Cardiac muscle cell (in vitro differentiated cells and primary cell): Measurements from ENCODE around the gene PPFIBP2. TPM values are rescaled to one million over a fixed set of nuclear protein-coding genes. Genes with fewer than 3 reads are reported as not detected.

Experiments
- DNase-seq, 2 donors: peaks; one replicate each; pipeline versions ENCODE4 v3.0.0 to v3.0.0-alpha.2; 2010 to 2017; ENCODE audit warnings: low read depth in 1 of 2, low spot score in 1 of 2
- H3K27ac ChIP-seq: fragments of 200-600 bp; sonication (generic); 2 replicates; pipeline ENCODE4 v1.5.1; 2016
- H3K27me3 ChIP-seq: fragments of 200-600 bp; sonication (generic); 2 replicates; pipeline ENCODE4 v1.6.0; 2016; ENCODE audit warnings: control low read depth
- H3K36me3 ChIP-seq: fragments of 200-600 bp; sonication (generic); 2 replicates; pipeline ENCODE4 v1.5.1; 2016; ENCODE audit warnings: control low read depth
- H3K4me1 ChIP-seq: fragments of 200-600 bp; sonication (generic); 2 replicates; pipeline ENCODE4 v1.8.1; 2017; ENCODE audit warnings: low read depth, mild to moderate bottlenecking, mixed run types
- H3K4me3 ChIP-seq: fragments of 200-600 bp; sonication (generic); 2 replicates; pipeline ENCODE4 v1.5.1; 2016; ENCODE audit warnings: mild to moderate bottlenecking
- H3K9me3 ChIP-seq: fragments of 200-600 bp; sonication (generic); 2 replicates; pipeline ENCODE4 v1.5.1; 2017; ENCODE audit warnings: low read depth, mild to moderate bottlenecking, control low read depth
- polyA plus RNA-seq: library from polyadenylated mRNA; unstranded; fragments of >200 nt; fragmentation: Nextera tagmentation; extraction: Ambion mirVana; gene quantifications from 2 replicates; pipeline ENCODE4 v1.2.1, GENCODE V29; 2016
- total RNA-seq: library from RNA; depleted of rRNA; stranded (reverse); fragments of >200 nt; gene quantifications from 2 replicates; pipeline ENCODE4 v1.2.3, GENCODE V29; 2016
- TF ChIP-seq, protein P1 (sequence below): IDR thresholded peaks from 2 replicates; pipeline ENCODE4 v1.5.1; 2012; ENCODE audit warnings: low read depth, mild to moderate bottlenecking, low read length

Gene PPFIBP2
- total and polyA plus RNA-seq, 2 experiments from 2014 or later: 8.0 to 13.2 TPM

DNA sequence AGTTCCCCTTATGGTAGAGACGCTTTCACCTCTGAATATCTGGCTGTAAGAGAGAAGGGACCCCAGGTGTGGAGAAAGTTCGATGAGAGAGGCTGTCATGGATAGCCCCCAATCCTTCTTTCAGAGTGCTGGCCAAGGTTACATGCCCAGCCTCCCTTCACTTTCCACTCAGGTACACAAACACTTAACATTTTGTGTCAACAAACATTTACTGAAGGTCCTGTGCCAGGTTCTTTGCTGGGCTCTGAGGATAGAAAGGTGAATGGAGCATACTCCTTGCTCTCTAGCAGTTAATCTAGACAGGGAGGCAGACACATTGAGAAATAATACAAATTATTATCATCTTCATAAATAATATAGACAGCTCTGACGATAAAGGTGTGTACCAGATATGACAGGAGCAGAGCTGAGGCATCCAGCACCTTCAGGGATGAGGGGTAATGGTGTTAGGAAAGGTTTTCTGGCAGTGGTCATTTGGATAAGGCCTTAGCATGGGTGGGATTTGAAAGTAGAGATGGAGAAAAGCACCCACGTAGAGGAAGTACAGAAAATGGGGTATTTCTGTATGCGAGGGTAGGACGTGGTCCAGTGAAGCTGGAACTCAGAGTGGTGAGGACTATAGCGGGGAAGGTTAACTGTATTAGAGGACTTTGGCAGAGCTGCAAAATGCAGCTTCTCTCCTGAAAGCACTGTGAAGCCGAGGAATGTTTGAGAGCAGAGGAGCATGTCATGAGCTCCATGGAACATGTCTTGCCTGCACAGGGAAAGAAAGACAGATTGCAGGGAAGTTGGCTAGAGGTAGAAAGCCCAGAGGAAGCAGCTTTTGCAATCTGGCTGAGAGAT is 19.6 kb downstream of the PPFIBP2 start:
- no peak for DNase-seq
- TF ChIP-seq, protein P1, sequence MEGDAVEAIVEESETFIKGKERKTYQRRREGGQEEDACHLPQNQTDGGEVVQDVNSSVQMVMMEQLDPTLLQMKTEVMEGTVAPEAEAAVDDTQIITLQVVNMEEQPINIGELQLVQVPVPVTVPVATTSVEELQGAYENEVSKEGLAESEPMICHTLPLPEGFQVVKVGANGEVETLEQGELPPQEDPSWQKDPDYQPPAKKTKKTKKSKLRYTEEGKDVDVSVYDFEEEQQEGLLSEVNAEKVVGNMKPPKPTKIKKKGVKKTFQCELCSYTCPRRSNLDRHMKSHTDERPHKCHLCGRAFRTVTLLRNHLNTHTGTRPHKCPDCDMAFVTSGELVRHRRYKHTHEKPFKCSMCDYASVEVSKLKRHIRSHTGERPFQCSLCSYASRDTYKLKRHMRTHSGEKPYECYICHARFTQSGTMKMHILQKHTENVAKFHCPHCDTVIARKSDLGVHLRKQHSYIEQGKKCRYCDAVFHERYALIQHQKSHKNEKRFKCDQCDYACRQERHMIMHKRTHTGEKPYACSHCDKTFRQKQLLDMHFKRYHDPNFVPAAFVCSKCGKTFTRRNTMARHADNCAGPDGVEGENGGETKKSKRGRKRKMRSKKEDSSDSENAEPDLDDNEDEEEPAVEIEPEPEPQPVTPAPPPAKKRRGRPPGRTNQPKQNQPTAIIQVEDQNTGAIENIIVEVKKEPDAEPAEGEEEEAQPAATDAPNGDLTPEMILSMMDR: no peak
- Histone ChIP-seq H3K36me3 (no peaks in the 10 kb centered on the region), H3K27ac (no peak overlapping the region), H3K4me3 (no peak overlapping the region), H3K9me3 (no peaks in the 10 kb centered on the region), H3K4me1 (no peaks in the 10 kb centered on the region), H3K27me3 (no peaks in the 10 kb centered on the region)

DNA sequence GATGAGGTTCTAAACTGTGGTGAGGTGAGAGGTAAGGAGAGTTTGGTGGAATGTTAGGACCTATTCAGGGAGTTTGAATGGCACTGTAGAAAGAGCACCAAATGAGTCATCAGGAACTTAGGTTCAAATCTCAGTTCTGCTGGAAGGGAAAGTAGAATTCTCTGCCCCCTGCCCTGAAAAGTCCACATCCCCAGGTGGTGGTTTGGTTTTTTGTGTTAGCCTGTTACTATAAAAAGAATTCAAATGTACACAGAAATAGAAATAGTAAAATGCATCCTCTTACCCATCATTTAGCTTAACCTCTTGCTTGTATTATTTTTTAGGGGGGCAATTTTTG is 20.2 kb downstream of the PPFIBP2 start:
- no peaks in the 10 kb centered on the region for H3K9me3 ChIP-seq
- TF ChIP-seq, protein P1: no peak

DNA sequence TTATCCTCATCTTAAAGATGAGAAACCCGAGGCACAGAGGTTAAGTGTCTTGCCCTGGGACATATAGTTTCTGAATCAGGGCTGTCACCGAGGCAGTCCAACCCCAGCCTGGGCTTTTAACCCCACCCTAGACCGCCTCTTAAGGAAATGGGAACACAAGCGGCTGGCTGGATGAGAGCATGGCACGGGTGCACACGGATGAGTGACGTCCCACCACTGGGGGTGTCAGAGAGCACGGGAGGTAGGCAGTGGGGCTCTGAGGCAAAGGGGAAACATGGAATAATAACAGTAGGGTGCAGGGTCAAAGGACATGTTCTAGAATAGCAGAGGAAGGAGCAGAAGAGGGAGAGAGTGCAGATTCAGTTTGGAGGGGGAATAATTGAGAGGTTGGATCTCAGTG is 22.3 kb downstream of the PPFIBP2 start:
- Histone ChIP-seq H3K4me1 (no peaks in the 10 kb centered on the region), H3K9me3 (no peaks in the 10 kb centered on the region), H3K27ac (no peak overlapping the region), H3K27me3 (no peaks in the 10 kb centered on the region), H3K36me3 (no peaks in the 10 kb centered on the region), H3K4me3 (no peak overlapping the region)
- TF ChIP-seq, protein P1: no peak
- peak in 1 of 2 donors; percentile 28 for DNase-seq

More for the DNA sequence above, 20.2 kb downstream of the PPFIBP2 start:
- Histone ChIP-seq H3K27ac (no peak overlapping the region), H3K4me1 (no peaks in the 10 kb centered on the region), H3K27me3 (no peaks in the 10 kb centered on the region), H3K4me3 (no peak overlapping the region), H3K36me3 (no peaks in the 10 kb centered on the region)
- DNase-seq: no peak

DNA sequence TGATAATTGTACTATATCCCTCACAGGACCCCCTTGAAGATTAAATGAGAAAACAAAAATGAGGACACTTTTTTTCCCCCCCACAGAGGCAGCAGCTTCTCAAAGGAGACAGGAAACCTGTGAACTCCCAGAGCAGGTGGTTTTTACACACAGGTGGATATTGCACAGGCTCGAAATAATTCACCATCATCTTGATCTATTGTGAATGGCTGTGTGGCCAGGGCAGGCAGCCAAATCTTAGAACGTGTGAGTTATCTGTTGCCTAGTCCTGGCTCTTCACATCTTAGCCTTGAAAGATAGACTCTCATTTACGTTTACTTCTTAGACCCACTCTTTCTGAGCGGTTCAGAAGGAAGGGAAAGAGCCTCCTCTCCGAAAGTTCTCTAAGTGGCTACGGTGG is 23.5 kb downstream of the PPFIBP2 start:
- TF ChIP-seq, protein P1: no peak
- H3K4me1 ChIP-seq: no peaks in the 10 kb centered on the region
- no peaks in the 10 kb centered on the region for H3K27me3 ChIP-seq
- H3K4me3 ChIP-seq: no peak overlapping the region
- H3K36me3 ChIP-seq: no peaks in the 10 kb centered on the region
- DNase-seq: no peak
- H3K9me3 ChIP-seq: no peaks in the 10 kb centered on the region
- H3K27ac ChIP-seq: no peak overlapping the region

DNA sequence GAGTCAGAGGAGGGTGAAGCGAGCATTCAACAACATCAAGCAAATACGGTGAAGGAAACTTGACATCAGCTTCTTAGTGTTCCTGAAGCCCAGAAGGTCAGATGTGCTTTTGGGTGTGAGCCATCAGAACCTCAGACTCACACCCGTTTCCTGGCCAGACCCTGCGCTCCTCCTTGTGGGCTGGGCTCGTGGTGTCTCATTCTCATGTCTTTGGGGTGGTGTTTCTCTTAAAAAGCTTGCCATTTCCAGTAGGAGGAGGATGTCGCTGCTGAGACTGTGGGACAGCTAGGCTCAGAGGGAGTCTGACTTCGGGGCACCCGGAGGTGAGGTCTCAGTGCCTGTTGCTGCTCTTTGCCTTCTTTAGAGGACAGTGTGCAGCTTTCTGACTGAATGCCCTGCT is 24.2 kb downstream of the PPFIBP2 start:
- Histone ChIP-seq H3K4me1 (no peaks in the 10 kb centered on the region), H3K9me3 (no peaks in the 10 kb centered on the region), H3K4me3 (no peak overlapping the region), H3K27ac (no peak overlapping the region), H3K27me3 (no peaks in the 10 kb centered on the region), H3K36me3 (no peaks in the 10 kb centered on the region)
- DNase-seq: peak in 1 of 2 donors; percentile 16
- TF ChIP-seq, protein P1: no peak
